Mucosa of rectum (tissue), 2 donors: ENCODE results near the gene F3.

Experiments
- H3K27ac ChIP-seq, 2 donors: one replicate each; pipeline ENCODE4 v1.7.0; 2013; ENCODE audit warnings: inconsistent platforms in 2 of 2, low read depth in 2 of 2, low read length in 2 of 2
- H3K27me3 ChIP-seq, 2 donors: one replicate each; pipeline ENCODE4 v1.7.0; 2013; ENCODE audit warnings: low read length in 2 of 2; ENCODE audit not compliant: control insufficient read depth in 2 of 2, insufficient read depth in 2 of 2
- H3K36me3 ChIP-seq, 2 donors: one replicate each; pipeline ENCODE4 v1.7.0; 2013; ENCODE audit warnings: low read length in 2 of 2; ENCODE audit not compliant: control insufficient read depth in 2 of 2, insufficient read depth in 2 of 2
- H3K4me1 ChIP-seq, 2 donors: one replicate each; pipeline ENCODE4 v1.7.0; 2013; ENCODE audit warnings: low read length in 2 of 2, mild to moderate bottlenecking in 1 of 2; ENCODE audit not compliant: control insufficient read depth in 2 of 2, insufficient read depth in 2 of 2
- H3K4me3 ChIP-seq, 2 donors: one replicate each; pipeline ENCODE4 v1.7.0; 2013; ENCODE audit warnings: low read length in 2 of 2
- H3K9ac ChIP-seq, 2 donors: one replicate each; pipeline ENCODE4 v1.7.0; 2013; ENCODE audit warnings: low read length in 2 of 2, low read depth in 1 of 2, mild to moderate bottlenecking in 1 of 2
- H3K9me3 ChIP-seq, 2 donors: one replicate each; pipeline ENCODE4 v1.7.0; 2013; ENCODE audit warnings: low read length in 2 of 2; ENCODE audit not compliant: control insufficient read depth in 2 of 2
- donor health status: healthy.
- donor health status: Normal muscosa, but diverticular disease.

The F3 gene

GRCh38 chr1:94514095-94514727 lies 27.3 kb downstream of the F3 start:
- Histone ChIP-seq H3K4me3 (no peak overlapping the region), H3K4me1 (no peaks in the 10 kb centered on the region), H3K27ac (no peak overlapping the region), H3K9ac (no peak overlapping the region), H3K9me3 (no peaks in the 10 kb centered on the region), H3K27me3 (no peaks in the 10 kb centered on the region), H3K36me3 (peaks cover 0 to 2% of the 10 kb centered on the region in 2 donors)

GRCh38 chr1:94512816-94513215 lies 28.7 kb downstream of the F3 start:
- Histone ChIP-seq H3K27me3 (no peaks in the 10 kb centered on the region), H3K4me1 (no peaks in the 10 kb centered on the region)

GRCh38 chr1:94504601-94505000 lies 37.0 kb downstream of the F3 start:
- peaks cover 22 to 37% of the 10 kb centered on the region in 2 donors for H3K36me3 ChIP-seq
- H3K27me3 ChIP-seq = no peaks in the 10 kb centered on the region
- no peak overlapping the region for H3K27ac ChIP-seq
- H3K4me3 ChIP-seq = no peak overlapping the region
- no peaks in the 10 kb centered on the region for H3K9me3 ChIP-seq
- no peaks in the 10 kb centered on the region for H3K4me1 ChIP-seq
- no peak overlapping the region for H3K9ac ChIP-seq

More at GRCh38 chr1:94512816-94513215, 28.7 kb downstream of the F3 start:
- peaks cover 0 to 2% of the 10 kb centered on the region in 2 donors for H3K36me3 ChIP-seq
- no peaks in the 10 kb centered on the region for H3K9me3 ChIP-seq
- no peak overlapping the region for H3K27ac ChIP-seq
- no peak overlapping the region for H3K4me3 ChIP-seq
- no peak overlapping the region for H3K9ac ChIP-seq

- Histone ChIP-seq H3K9ac (no peak overlapping the region), H3K27ac (no peak overlapping the region), H3K4me3 (no peak overlapping the region), H3K27me3 (no peaks in the 10 kb centered on the region), H3K9me3 (no peaks in the 10 kb centered on the region), H3K36me3 (peaks cover 31 to 44% of the 10 kb centered on the region in 2 donors), H3K4me1 (no peaks in the 10 kb centered on the region)
Measured at GRCh38 chr1:94503153-94503552, 38.4 kb downstream of the F3 start.

GRCh38 chr1:94501935-94502334 lies 39.6 kb downstream of the F3 start:
- H3K9me3 ChIP-seq = no peaks in the 10 kb centered on the region
- no peak overlapping the region for H3K27ac ChIP-seq
- peaks cover 31 to 44% of the 10 kb centered on the region in 2 donors for H3K36me3 ChIP-seq
- H3K27me3 ChIP-seq = no peaks in the 10 kb centered on the region
- no peak overlapping the region for H3K9ac ChIP-seq
- no peaks in the 10 kb centered on the region for H3K4me1 ChIP-seq
- no peak overlapping the region for H3K4me3 ChIP-seq

- no peak overlapping the region for H3K9ac ChIP-seq
- H3K9me3 ChIP-seq = no peaks in the 10 kb centered on the region
- H3K36me3 ChIP-seq = peaks cover 29 to 43% of the 10 kb centered on the region in 2 donors
- H3K4me1 ChIP-seq = no peaks in the 10 kb centered on the region
- no peak overlapping the region for H3K27ac ChIP-seq
- H3K27me3 ChIP-seq = no peaks in the 10 kb centered on the region
- H3K4me3 ChIP-seq = no peak overlapping the region
Measured at GRCh38 chr1:94501426-94501825, 40.1 kb downstream of the F3 start.

- H3K27me3 ChIP-seq = no peaks in the 10 kb centered on the region
- H3K4me3 ChIP-seq = no peak overlapping the region
- H3K4me1 ChIP-seq = no peaks in the 10 kb centered on the region
- H3K9ac ChIP-seq = no peak overlapping the region
- H3K9me3 ChIP-seq = no peaks in the 10 kb centered on the region
- peaks cover 26 to 28% of the 10 kb centered on the region in 2 donors for H3K36me3 ChIP-seq
- H3K27ac ChIP-seq = no peak overlapping the region
Measured at GRCh38 chr1:94496076-94496755, 45.3 kb downstream of the F3 start.

GRCh38 chr1:94490556-94490955 lies 51.0 kb downstream of the F3 start:
- H3K4me1 ChIP-seq = no peaks in the 10 kb centered on the region
- H3K27me3 ChIP-seq = no peaks in the 10 kb centered on the region
- no peaks in the 10 kb centered on the region for H3K9me3 ChIP-seq
- no peak overlapping the region for H3K27ac ChIP-seq
- H3K9ac ChIP-seq = no peak overlapping the region
- peaks cover 33 to 34% of the 10 kb centered on the region in 2 donors for H3K36me3 ChIP-seq
- no peak overlapping the region for H3K4me3 ChIP-seq

GRCh38 chr1:94486990-94487389 lies 54.6 kb downstream of the F3 start:
- Histone ChIP-seq H3K36me3 (peaks cover 33 to 37% of the 10 kb centered on the region in 2 donors), H3K9ac (no peak overlapping the region), H3K9me3 (no peaks in the 10 kb centered on the region), H3K4me3 (no peak overlapping the region), H3K27ac (no peak overlapping the region), H3K27me3 (no peaks in the 10 kb centered on the region), H3K4me1 (no peaks in the 10 kb centered on the region)

- no peak overlapping the region for H3K4me3 ChIP-seq
- no peak overlapping the region for H3K9ac ChIP-seq
- no peaks in the 10 kb centered on the region for H3K9me3 ChIP-seq
- no peaks in the 10 kb centered on the region for H3K4me1 ChIP-seq
- no peaks in the 10 kb centered on the region for H3K27me3 ChIP-seq
- no peak overlapping the region for H3K27ac ChIP-seq
- peaks cover 15 to 26% of the 10 kb centered on the region in 2 donors for H3K36me3 ChIP-seq
Measured at GRCh38 chr1:94481473-94481933, 60.1 kb downstream of the F3 start.
